Osteocyte (in vitro differentiated cells): ENCODE measurements around the gene TXNIP. TPM values are rescaled to one million over a fixed set of nuclear protein-coding genes. Genes with fewer than 3 reads are reported as not detected.
A peak's percentile ranks its signal among the peaks of the same experiment; 100 is the strongest.

Experiments used
- DNase-seq: peaks from one replicate; pipeline ENCODE4 v3.0.0; 2021; ENCODE audit warnings: mixed read lengths; ENCODE audit not compliant: unreplicated experiment; ENCODE audit errors: extremely low spot score
- H3K27ac Mint-ChIP-seq: one replicate; pipeline ENCODE4 v1.8.0; 2021; ENCODE audit warnings: mild to moderate bottlenecking, mixed read lengths; ENCODE audit not compliant: unreplicated experiment
- H3K27me3 Mint-ChIP-seq: one replicate; pipeline ENCODE4 v1.8.0; 2021; ENCODE audit warnings: mixed read lengths; ENCODE audit not compliant: unreplicated experiment
- H3K36me3 Mint-ChIP-seq: one replicate; pipeline ENCODE4 v1.8.0; 2021; ENCODE audit warnings: mixed read lengths; ENCODE audit not compliant: unreplicated experiment
- H3K4me1 Mint-ChIP-seq: one replicate; pipeline ENCODE4 v1.8.0; 2021; ENCODE audit warnings: mixed read lengths; ENCODE audit not compliant: unreplicated experiment
- H3K4me3 Mint-ChIP-seq: one replicate; pipeline ENCODE4 v1.8.0; 2021; ENCODE audit warnings: mild to moderate bottlenecking, moderate library complexity, mixed read lengths; ENCODE audit not compliant: unreplicated experiment
- H3K9me3 Mint-ChIP-seq: one replicate; pipeline ENCODE4 v1.8.0; 2021; ENCODE audit warnings: mixed read lengths; ENCODE audit not compliant: unreplicated experiment
- CTCF ChIP-seq: fragments of 200-600 bp; sonication (generic); IDR thresholded peaks from 2 replicates; pipeline ENCODE4 v1.5.0; 2021; ENCODE audit warnings: antibody characterized with exemption, mild to moderate bottlenecking, moderate library complexity
- total RNA-seq: library from RNA; stranded (reverse); gene quantifications from 2 replicates; pipeline ENCODE4 v1.2.1, GENCODE V29; 2021

Gene TXNIP
- total RNA-seq, 1 donor from 2014 or later: 246 TPM

- no peak for DNase-seq
- Mint-ChIP-seq H3K27me3 (no peaks in the 10 kb centered on the region), H3K9me3 (no peaks in the 10 kb centered on the region), H3K27ac (peak overlapping the region; percentile 75), H3K4me1 (peaks cover 55% of the 10 kb centered on the region), H3K36me3 (peaks cover 34% of the 10 kb centered on the region), H3K4me3 (no peak overlapping the region)
- no peak for TF ChIP-seq CTCF
Measured at GRCh38 chr1:145990249-145990855, 6.0 kb downstream of the TXNIP start.

- TF ChIP-seq CTCF: no peak
- H3K4me1 Mint-ChIP-seq: peaks cover 51% of the 10 kb centered on the region
- H3K9me3 Mint-ChIP-seq: no peaks in the 10 kb centered on the region
- H3K27me3 Mint-ChIP-seq: no peaks in the 10 kb centered on the region
- DNase-seq: no peak
- H3K27ac Mint-ChIP-seq: peak overlapping the region; percentile 15
- H3K36me3 Mint-ChIP-seq: peaks cover 19% of the 10 kb centered on the region
- H3K4me3 Mint-ChIP-seq: no peak overlapping the region
Measured at GRCh38 chr1:145988773-145989172, 7.6 kb downstream of the TXNIP start.

GRCh38 chr1:145987926-145988325 lies 8.5 kb downstream of the TXNIP start:
- Mint-ChIP-seq H3K27me3 (no peaks in the 10 kb centered on the region), H3K27ac (no peak overlapping the region), H3K4me1 (peaks cover 42% of the 10 kb centered on the region), H3K9me3 (no peaks in the 10 kb centered on the region), H3K36me3 (peaks cover 10% of the 10 kb centered on the region), H3K4me3 (no peak overlapping the region)
- no peak for DNase-seq
- TF ChIP-seq CTCF: no peak

- Mint-ChIP-seq H3K4me3 (no peak overlapping the region), H3K27ac (no peak overlapping the region), H3K4me1 (peaks cover 30% of the 10 kb centered on the region), H3K36me3 (no peaks in the 10 kb centered on the region), H3K9me3 (no peaks in the 10 kb centered on the region), H3K27me3 (no peaks in the 10 kb centered on the region)
- TF ChIP-seq CTCF: no peak
- DNase-seq: no peak
Measured at GRCh38 chr1:145986551-145986950, 9.8 kb downstream of the TXNIP start.

- H3K27ac Mint-ChIP-seq: peak overlapping the region; percentile 65
- peaks cover 24% of the 10 kb centered on the region for H3K4me1 Mint-ChIP-seq
- no peaks in the 10 kb centered on the region for H3K9me3 Mint-ChIP-seq
- no peak overlapping the region for H3K4me3 Mint-ChIP-seq
- no peaks in the 10 kb centered on the region for H3K27me3 Mint-ChIP-seq
- no peak for DNase-seq
- TF ChIP-seq CTCF: no peak
- H3K36me3 Mint-ChIP-seq: no peaks in the 10 kb centered on the region
Measured at GRCh38 chr1:145985502-145986439, 10.6 kb downstream of the TXNIP start.
